H9 (cell line): Measurements from ENCODE around the gene SNN. TPM values are rescaled to one million over a fixed set of nuclear protein-coding genes. Genes with fewer than 3 reads are reported as not detected.

ENCODE experiments used
- DNase-seq: peaks from one replicate; pipeline ENCODE4 v3.0.0-alpha.2; 2017
- H2AFZ ChIP-seq: one replicate; pipeline ENCODE4 v1.6.1; 2013; ENCODE audit warnings: mild to moderate bottlenecking, low read length, control low read depth, moderate library complexity
- H2AK5ac ChIP-seq: 2 replicates; pipeline ENCODE4 v1.6.1; 2013; ENCODE audit warnings: low read length, control low read depth, mixed read lengths; ENCODE audit not compliant: insufficient read length
- H2BK120ac ChIP-seq: one replicate; pipeline ENCODE4 v1.6.1; 2013; ENCODE audit warnings: low read depth, mild to moderate bottlenecking, low read length, control low read depth, inconsistent platforms; ENCODE audit not compliant: poor library complexity, severe bottlenecking
- H2BK12ac ChIP-seq: 2 replicates; pipeline ENCODE4 v1.6.1; 2013; ENCODE audit warnings: low read length, control low read depth, mixed read lengths, low read depth; ENCODE audit not compliant: insufficient read length
- H2BK15ac ChIP-seq: 2 replicates; pipeline ENCODE4 v1.6.1; 2013; ENCODE audit warnings: low read depth, low read length, control low read depth
- H2BK20ac ChIP-seq: one replicate; pipeline ENCODE4 v1.6.1; 2013; ENCODE audit warnings: low read depth, mild to moderate bottlenecking, low read length, control low read depth, inconsistent platforms; ENCODE audit not compliant: poor library complexity, severe bottlenecking
- H2BK5ac ChIP-seq: 2 replicates; pipeline ENCODE4 v1.6.1; 2013; ENCODE audit warnings: low read length, control low read depth, mixed read lengths; ENCODE audit not compliant: insufficient read length
- H3K14ac ChIP-seq: 2 replicates; pipeline ENCODE4 v1.6.1; 2013; ENCODE audit warnings: low read length, control low read depth; ENCODE audit not compliant: insufficient read depth
- H3K18ac ChIP-seq: 2 replicates; pipeline ENCODE4 v1.6.1; 2013; ENCODE audit warnings: low read depth, mild to moderate bottlenecking, mixed read lengths, low read length, control low read depth; ENCODE audit not compliant: insufficient read length
- H3K23ac ChIP-seq: 2 replicates; pipeline ENCODE4 v1.6.1; 2013; ENCODE audit warnings: low read length, control low read depth, mixed read lengths, low read depth; ENCODE audit not compliant: insufficient read length
- H3K23me2 ChIP-seq: 2 replicates; pipeline ENCODE4 v1.6.1; 2013; ENCODE audit warnings: low read depth, mild to moderate bottlenecking, mixed read lengths, low read length, control low read depth; ENCODE audit not compliant: insufficient read length, poor library complexity, severe bottlenecking
- H3K27ac ChIP-seq: 2 replicates; pipeline ENCODE4 v1.5.1; 2013; ENCODE audit warnings: low read length, control low read depth, mixed read lengths, low read depth; ENCODE audit not compliant: insufficient read length
- H3K27me3 ChIP-seq: 2 replicates; pipeline ENCODE4 v1.6.1; 2013; ENCODE audit warnings: low read length, control low read depth, inconsistent platforms; ENCODE audit not compliant: insufficient read depth
- H3K4ac ChIP-seq: 2 replicates; pipeline ENCODE4 v1.6.1; 2013; ENCODE audit warnings: low read depth, mild to moderate bottlenecking, control low read depth, inconsistent platforms, low read length, moderate library complexity
- H3K4me1 ChIP-seq: 2 replicates; pipeline ENCODE4 v1.6.1; 2013; ENCODE audit warnings: low read length, control low read depth, inconsistent platforms; ENCODE audit not compliant: insufficient read depth
- H3K4me2 ChIP-seq: 2 replicates; pipeline ENCODE4 v1.6.1; 2013; ENCODE audit warnings: low read length, control low read depth, mixed read lengths; ENCODE audit not compliant: insufficient read length, insufficient read depth
- H3K56ac ChIP-seq: 2 replicates; pipeline ENCODE4 v1.6.1; 2013; ENCODE audit warnings: low read depth, mild to moderate bottlenecking, mixed read lengths, low read length, control low read depth; ENCODE audit not compliant: insufficient read length
- H3K79me1 ChIP-seq: 2 replicates; pipeline ENCODE4 v1.6.1; 2013; ENCODE audit warnings: low read depth, mild to moderate bottlenecking, moderate library complexity, low read length, control low read depth, inconsistent platforms; ENCODE audit not compliant: insufficient read depth, poor library complexity, severe bottlenecking
- H3K79me2 ChIP-seq: 2 replicates; pipeline ENCODE4 v1.6.1; 2013; ENCODE audit warnings: low read length, control low read depth, inconsistent platforms; ENCODE audit not compliant: insufficient read depth
- H3K9ac ChIP-seq: 2 replicates; pipeline ENCODE4 v1.6.1; 2013; ENCODE audit warnings: low read length, control low read depth, mixed read lengths; ENCODE audit not compliant: insufficient read length; ENCODE audit errors: extremely low read depth
- H3K9me3 ChIP-seq: one replicate; pipeline ENCODE4 v1.6.1; 2013; ENCODE audit warnings: low read depth, low read length, inconsistent platforms; ENCODE audit not compliant: control insufficient read depth
- H3T11ph ChIP-seq: one replicate; pipeline ENCODE4 v1.6.1; 2013; ENCODE audit warnings: mild to moderate bottlenecking, low read length, control low read depth, inconsistent platforms
- H4K20me1 ChIP-seq: one replicate; pipeline ENCODE4 v1.6.1; 2013; ENCODE audit not compliant: control insufficient read depth, insufficient read length, insufficient read depth
- H4K5ac ChIP-seq: 2 replicates; pipeline ENCODE4 v1.6.1; 2013; ENCODE audit warnings: low read depth, mild to moderate bottlenecking, mixed read lengths, low read length, control low read depth; ENCODE audit not compliant: insufficient read length
- H4K8ac ChIP-seq: replicated peaks from 2 replicates; pipeline ENCODE4 v1.6.1; 2013; ENCODE audit warnings: low read length, control low read depth, mixed read lengths, low read depth; ENCODE audit not compliant: insufficient read length
- H4K91ac ChIP-seq: 2 replicates; pipeline ENCODE4 v1.6.1; 2013; ENCODE audit warnings: low read depth, mild to moderate bottlenecking, moderate library complexity, mixed read lengths, low read length, control low read depth; ENCODE audit not compliant: insufficient read length
- H3K27ac Mint-ChIP-seq, 3 experiments: 2 replicates in 2 of 3; 3 replicates in 1 of 3; pipeline ENCODE4 v1.8.0; 2020 to 2021; ENCODE audit warnings: mixed read lengths in 3 of 3, mild to moderate bottlenecking in 1 of 3, moderate library complexity in 1 of 3
- H3K27me3 Mint-ChIP-seq: 2 replicates; pipeline ENCODE4 v1.8.0; 2021; ENCODE audit warnings: low read depth, mild to moderate bottlenecking, moderate library complexity, mixed read lengths
- H3K36me3 Mint-ChIP-seq, 3 experiments: 2 replicates in 2 of 3; 3 replicates in 1 of 3; pipeline ENCODE4 v1.8.0; 2020 to 2021; ENCODE audit warnings: low read depth in 3 of 3, mixed read lengths in 3 of 3; ENCODE audit not compliant: insufficient read depth in 1 of 3
- H3K4me1 Mint-ChIP-seq, 2 experiments: 2 replicates each; pipeline ENCODE4 v1.8.0; 2020; ENCODE audit warnings: mixed read lengths in 2 of 2
- H3K4me3 Mint-ChIP-seq, 2 experiments: 2 replicates in 1 of 2; 3 replicates in 1 of 2; pipeline ENCODE4 v1.8.0; 2020 to 2021; ENCODE audit warnings: mild to moderate bottlenecking in 2 of 2, mixed read lengths in 2 of 2, moderate library complexity in 1 of 2
- H3K9me3 Mint-ChIP-seq, 2 experiments: 2 replicates in 1 of 2; 3 replicates in 1 of 2; pipeline ENCODE4 v1.8.0; 2020; ENCODE audit warnings: mild to moderate bottlenecking in 2 of 2, mixed read lengths in 2 of 2, moderate library complexity in 1 of 2
- CTCF ChIP-seq: fragments of 200-600 bp; sonication (generic); conservative IDR thresholded peaks from 3 replicates; pipeline ENCODE4 v1.8.0; 2021; ENCODE audit warnings: antibody characterized with exemption, mild to moderate bottlenecking
- WGBS: extraction: QIAGEN DNeasy Blood & Tissue Kit; methylation state at CpG from one replicate; pipeline ENCODE4 v1.1.7; 2013; ENCODE audit warnings: missing lambda C conversion rate, low lambda C conversion rate, mixed read lengths; ENCODE audit not compliant: insufficient read length; ENCODE audit errors: extremely low coverage; 5-methylcytosine and 5-hydroxymethylcytosine counted together
- total RNA-seq: library from RNA; stranded (reverse); gene quantifications from 2 replicates; pipeline ENCODE4 v1.2.1, GENCODE V29; 2021

Gene SNN
- total RNA-seq, 1 experiment from 2014 or later, result 44.2 TPM

DNA sequence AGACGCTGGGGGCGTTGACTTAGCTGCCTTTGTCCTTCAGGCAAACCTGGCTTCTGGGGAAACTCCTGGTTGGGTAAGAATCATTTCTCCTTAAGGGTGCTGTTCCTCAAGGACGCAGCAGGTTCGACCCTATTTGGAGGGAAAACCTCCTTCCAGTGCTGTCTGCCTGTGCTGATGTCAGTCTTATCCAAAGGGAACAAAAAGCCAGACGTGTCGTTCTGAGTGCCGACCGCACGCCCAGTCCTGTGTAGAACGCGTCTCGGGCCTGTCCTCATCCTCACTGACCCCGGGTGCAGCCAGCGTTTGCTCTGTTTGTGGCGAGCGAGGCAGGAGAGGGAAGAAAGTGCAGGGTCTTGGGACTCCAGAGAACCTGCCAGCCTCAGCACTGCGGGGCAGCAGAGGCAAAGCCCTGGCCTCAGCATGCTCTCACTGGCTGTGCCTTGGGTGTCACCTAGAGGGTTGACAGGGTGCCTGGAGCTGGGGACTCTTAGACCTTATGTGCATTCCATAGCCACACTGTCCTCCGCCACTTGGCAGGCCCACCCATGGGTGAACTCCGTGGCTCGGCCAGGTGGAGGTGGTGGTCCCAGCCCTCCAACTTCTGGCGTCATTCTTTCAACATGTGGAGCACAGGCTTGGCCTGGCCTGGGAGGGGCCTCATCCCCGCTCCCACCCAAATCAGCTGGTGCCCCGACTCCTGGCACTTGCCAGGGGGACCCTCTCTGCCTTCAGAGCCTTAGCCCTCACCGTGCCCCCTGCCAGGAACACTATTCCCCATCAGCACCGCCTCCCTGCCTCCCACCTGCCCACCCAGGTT, 6.0 kb downstream of the SNN start:
- no peaks in the 10 kb centered on the region for H3K9me3 ChIP-seq
- H4K91ac ChIP-seq, result no peak overlapping the region
- H2BK12ac ChIP-seq, result no peak overlapping the region
- H3K27ac ChIP-seq, result no peak overlapping the region
- no peak overlapping the region for H3K4me2 ChIP-seq
- Mint-ChIP-seq H3K27ac (peak overlapping the region; percentile 11 to 92 (median 75); a peak in 5 of 7 replicates), H3K4me3 (no peak overlapping the region), H3K27me3 (no peaks in the 10 kb centered on the region; the same call in 1 of the 2 replicates), H3K9me3 (no peaks in the 10 kb centered on the region; a peak in 1 of 5 replicates), H3K4me1 (peaks cover 40 to 44% of the 10 kb centered on the region in 2 experiments), H3K36me3 (peaks cover 22 to 42% (median 35%) of the 10 kb centered on the region in 3 experiments)
- no CpG with 5 or more reads among the region's 25 CpGs for WGBS
- no peak overlapping the region for H2BK5ac ChIP-seq
- H4K8ac ChIP-seq, result no peak overlapping the region
- H3K56ac ChIP-seq, result no peak overlapping the region
- H2AK5ac ChIP-seq, result no peak overlapping the region
- no peak overlapping the region for H3K4ac ChIP-seq
- H3K79me2 ChIP-seq, result peaks cover 8% of the 10 kb centered on the region; the same call in 1 of the 2 replicates
- no peaks in the 10 kb centered on the region for H3K23me2 ChIP-seq
- H3K4me1 ChIP-seq, result no peaks in the 10 kb centered on the region; the same call in 1 of the 2 replicates
- H2AFZ ChIP-seq, result no peak overlapping the region
- H2BK20ac ChIP-seq, result no peak overlapping the region
- no peak overlapping the region for H3T11ph ChIP-seq
- H3K23ac ChIP-seq, result no peak overlapping the region
- no peak overlapping the region for H4K5ac ChIP-seq
- DNase-seq, result no peak
- no peaks in the 10 kb centered on the region for H3K27me3 ChIP-seq
- no peak overlapping the region for H2BK15ac ChIP-seq
- TF ChIP-seq CTCF, result no peak
- peaks cover 6% of the 10 kb centered on the region for H4K20me1 ChIP-seq
- H3K18ac ChIP-seq, result no peak overlapping the region
- no peak overlapping the region for H3K9ac ChIP-seq
- no peak overlapping the region for H2BK120ac ChIP-seq
- H3K14ac ChIP-seq, result no peak overlapping the region; the same call in 1 of the 2 replicates
- H3K79me1 ChIP-seq, result peaks cover 8% of the 10 kb centered on the region
